BE2C (cell line): ENCODE results near the gene S1PR4.
"Not testable (repeated sequence)": the region's sequence is repeated elsewhere in the genome, so short reads cannot be mapped to it uniquely, and the experiment has no call there.

Experiments used
- DNase-seq: peaks from one replicate; pipeline ENCODE4 v3.0.0-alpha.2; 2020
- H3K27me3 ChIP-seq: fragments of 250-450 bp; sonication (Bioruptor Pico); 2 replicates; pipeline ENCODE4 v1.5.1; 2020; ENCODE audit warnings: mild to moderate bottlenecking
- H3K36me3 ChIP-seq: fragments of 250-450 bp; sonication (Bioruptor Pico); 2 replicates; pipeline ENCODE4 v1.5.1; 2020; ENCODE audit warnings: mild to moderate bottlenecking
- H3K4me1 ChIP-seq: fragments of 250-450 bp; sonication (Bioruptor Pico); 2 replicates; pipeline ENCODE4 v1.5.1; 2020
- H3K4me3 ChIP-seq: 2 replicates; pipeline ENCODE4 v1.5.1; 2011; ENCODE audit warnings: low read depth, low read length
- H3K9me3 ChIP-seq: fragments of 250-450 bp; sonication (Bioruptor Pico); 2 replicates; pipeline ENCODE4 v1.5.1; 2020
- CTCF ChIP-seq: IDR thresholded peaks from 2 replicates; pipeline ENCODE4 v1.5.1; 2012; ENCODE audit warnings: mild to moderate bottlenecking, low read depth, low read length

The S1PR4 gene

GRCh38 chr19:3198901-3199700 is 20.5 kb downstream of the S1PR4 start:
- DNase-seq, result no peak
- peaks cover 8% of the 10 kb centered on the region for H3K4me1 ChIP-seq
- H3K27me3 ChIP-seq, result no peaks in the 10 kb centered on the region
- H3K9me3 ChIP-seq, result no peaks in the 10 kb centered on the region
- H3K4me3 ChIP-seq, result no peak overlapping the region
- peaks cover 44% of the 10 kb centered on the region for H3K36me3 ChIP-seq
- TF ChIP-seq CTCF, result no peak

- H3K4me3 ChIP-seq, result no peak overlapping the region
- H3K36me3 ChIP-seq, result peaks cover 54% of the 10 kb centered on the region
- no peaks in the 10 kb centered on the region for H3K27me3 ChIP-seq
- H3K9me3 ChIP-seq, result no peaks in the 10 kb centered on the region
- no peak for TF ChIP-seq CTCF
- H3K4me1 ChIP-seq, result peaks cover under 1% of the 10 kb centered on the region
- no peak for DNase-seq
Observed at GRCh38 chr19:3201072-3201700, 22.6 kb downstream of the S1PR4 start.

GRCh38 chr19:3201911-3202310 is 23.3 kb downstream of the S1PR4 start:
- no peaks in the 10 kb centered on the region for H3K9me3 ChIP-seq
- H3K4me1 ChIP-seq, result no peaks in the 10 kb centered on the region
- TF ChIP-seq CTCF, result no peak
- no peak for DNase-seq
- no peak overlapping the region for H3K4me3 ChIP-seq
- peaks cover 52% of the 10 kb centered on the region for H3K36me3 ChIP-seq
- no peaks in the 10 kb centered on the region for H3K27me3 ChIP-seq

- DNase-seq, result no peak
- Histone ChIP-seq H3K4me3 (no peak overlapping the region), H3K4me1 (no peaks in the 10 kb centered on the region), H3K9me3 (no peaks in the 10 kb centered on the region), H3K36me3 (peaks cover 53% of the 10 kb centered on the region), H3K27me3 (no peaks in the 10 kb centered on the region)
- no peak for TF ChIP-seq CTCF
Observed at GRCh38 chr19:3202346-3202745, 23.8 kb downstream of the S1PR4 start.

GRCh38 chr19:3202895-3203294 is 24.3 kb downstream of the S1PR4 start:
- H3K36me3 ChIP-seq, result peaks cover 56% of the 10 kb centered on the region
- H3K4me1 ChIP-seq, H3K9me3 ChIP-seq, H3K4me3 ChIP-seq, DNase-seq, H3K27me3 ChIP-seq: not testable (repeated sequence)

GRCh38 chr19:3203805-3204645 is 25.5 kb downstream of the S1PR4 start:
- DNase-seq, result no peak
- peaks cover 57% of the 10 kb centered on the region for H3K36me3 ChIP-seq
- TF ChIP-seq CTCF, result no peak
- no peaks in the 10 kb centered on the region for H3K27me3 ChIP-seq
- no peaks in the 10 kb centered on the region for H3K4me1 ChIP-seq
- H3K4me3 ChIP-seq, result no peak overlapping the region
- H3K9me3 ChIP-seq, result no peaks in the 10 kb centered on the region
